ENCODE results near the gene AUTS2. TPM values are rescaled to one million over a fixed set of nuclear protein-coding genes. Genes with fewer than 3 reads are reported as not detected.
"Not testable (repeated sequence)": the region's sequence is repeated elsewhere in the genome, so short reads cannot be mapped to it uniquely, and the experiment has no call there.

The AUTS2 gene
- total and polyA plus RNA-seq, 2 experiments from 2014 or later, result 3.0 to 4.4 TPM

DNA sequence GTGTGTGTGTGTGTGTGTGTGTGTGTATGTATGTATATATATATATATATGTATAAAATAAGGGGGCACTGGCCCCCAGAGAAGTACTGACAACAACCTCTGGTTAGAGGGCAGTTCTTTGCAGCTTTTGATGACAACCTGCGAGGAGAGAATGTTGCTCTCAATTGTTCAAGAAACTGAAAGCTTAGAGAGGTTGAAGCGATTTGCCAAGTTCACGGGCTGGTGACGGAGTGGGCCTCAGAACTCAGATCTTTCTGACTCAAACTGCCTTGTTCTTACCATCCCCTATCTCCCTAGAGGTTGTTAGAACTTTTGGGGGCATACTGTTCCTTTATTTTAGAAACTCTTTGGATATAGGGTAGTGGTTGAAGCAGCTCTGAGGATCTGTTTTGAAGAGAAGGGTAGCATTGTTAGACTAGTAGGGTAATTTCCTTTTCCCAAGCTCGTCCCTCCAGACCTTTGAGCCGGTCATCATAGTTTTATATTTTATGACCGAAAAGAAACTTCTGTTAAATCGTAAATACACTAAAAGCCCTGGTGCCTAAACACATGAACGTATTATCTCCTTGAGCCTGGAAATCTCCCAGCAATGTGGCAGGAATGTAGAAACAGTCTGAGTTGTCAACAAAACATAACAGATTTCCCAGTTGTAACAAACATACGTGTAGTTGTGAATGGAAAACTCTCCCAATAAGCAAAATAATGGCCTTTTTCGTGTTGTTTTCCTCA lies 992.0 kb downstream of the AUTS2 start:
- in situ Hi-C loops (cut with MboI), result no loop called here
- Histone ChIP-seq H3K4me1 (ENCODE audit: insufficient read depth) (0 out of 2 replicates have a peak, but pooled peaks cover 8% of the 10 kb centered on the region), H2AFZ (no peak overlapping the region), H3K9me2 (ENCODE audit: insufficient read depth) (no peaks in the 10 kb centered on the region), H3K9ac (no peak overlapping the region), H3K4me3 (no peak overlapping the region), H3K4me2 (ENCODE audit: unreplicated experiment) (no peak overlapping the region), H3K9me3 (ENCODE audit: low read depth) (no peaks in the 10 kb centered on the region), H3K27me3 (replicated peaks; ENCODE audit: insufficient read depth) (no peaks in the 10 kb centered on the region), H3F3A (ENCODE audit: insufficient read depth) (peaks cover 3% of the 10 kb centered on the region; the same call in 1 of the 2 replicates), H3K36me3 (ENCODE audit: low read depth) (no peaks in the 10 kb centered on the region), H3K79me2 (ENCODE audit: insufficient read depth) (no peaks in the 10 kb centered on the region), H4K20me1 (ENCODE audit: insufficient read depth) (no peaks in the 10 kb centered on the region), H3K27ac (no peak overlapping the region)
- DNase-seq, result no peak
- TF ChIP-seq EZH2 (IDR thresholded peaks at IDR 0.05; ENCODE audit: insufficient read depth, poor library complexity, severe bottlenecking), result no peak
- no peak for TF ChIP-seq EZH2phosphoT487 (IDR thresholded peaks at IDR 0.05; ENCODE audit: insufficient read depth, low read depth)
- 76 to 80% methylated on average over 11 of the region's 11 CpGs for WGBS, 2 experiments (ENCODE audit: low coverage in 1 of 2, low lambda C conversion rate in 2 of 2, missing lambda C conversion rate in 2 of 2)

DNA sequence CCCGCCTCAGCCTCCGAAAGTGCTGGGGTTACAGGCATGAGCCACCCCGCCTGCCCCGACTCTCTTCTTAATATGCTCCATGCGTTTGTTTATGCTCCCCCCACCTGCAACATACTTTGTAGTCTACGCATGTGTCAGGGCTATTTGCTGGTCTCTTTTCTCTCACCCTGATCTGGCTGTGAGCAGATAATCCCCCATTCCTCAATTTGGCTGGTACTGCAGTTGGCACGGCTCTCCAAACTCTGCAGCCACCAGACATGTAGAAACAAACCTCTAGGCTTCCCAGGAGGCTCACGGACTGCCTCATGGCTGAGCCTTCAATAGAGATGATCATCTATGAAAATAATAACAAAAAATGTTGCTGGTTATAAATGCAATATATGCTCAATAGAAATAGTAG lies 993.4 kb downstream of the AUTS2 start:
- no peak for DNase-seq
- 88 to 92% methylated on average over 8 of the region's 8 CpGs for WGBS, 2 experiments (ENCODE audit: low coverage in 1 of 2, low lambda C conversion rate in 2 of 2, missing lambda C conversion rate in 2 of 2)
- Histone ChIP-seq H3K9ac (no peak overlapping the region), H3K36me3 (ENCODE audit: low read depth) (no peaks in the 10 kb centered on the region), H3F3A (ENCODE audit: insufficient read depth) (peaks cover 3% of the 10 kb centered on the region; the same call in 1 of the 2 replicates), H3K27ac (no peak overlapping the region), H2AFZ (no peak overlapping the region), H4K20me1 (ENCODE audit: insufficient read depth) (no peaks in the 10 kb centered on the region), H3K4me1 (ENCODE audit: insufficient read depth) (0 out of 2 replicates have a peak, but pooled peaks cover 8% of the 10 kb centered on the region), H3K27me3 (replicated peaks; ENCODE audit: insufficient read depth) (0 out of 2 replicates have a peak, but pooled peaks cover 4% of the 10 kb centered on the region), H3K9me3 (ENCODE audit: low read depth) (no peaks in the 10 kb centered on the region), H3K4me2 (ENCODE audit: unreplicated experiment) (no peak overlapping the region), H3K79me2 (ENCODE audit: insufficient read depth) (no peaks in the 10 kb centered on the region), H3K9me2 (ENCODE audit: insufficient read depth) (no peaks in the 10 kb centered on the region), H3K4me3 (no peak overlapping the region)
- in situ Hi-C loops (cut with MboI), result no loop called here
- TF ChIP-seq EZH2phosphoT487 (IDR thresholded peaks at IDR 0.05; ENCODE audit: insufficient read depth, low read depth) (no peak), EZH2 (IDR thresholded peaks at IDR 0.05; ENCODE audit: insufficient read depth, poor library complexity, severe bottlenecking) (no peak)

DNA sequence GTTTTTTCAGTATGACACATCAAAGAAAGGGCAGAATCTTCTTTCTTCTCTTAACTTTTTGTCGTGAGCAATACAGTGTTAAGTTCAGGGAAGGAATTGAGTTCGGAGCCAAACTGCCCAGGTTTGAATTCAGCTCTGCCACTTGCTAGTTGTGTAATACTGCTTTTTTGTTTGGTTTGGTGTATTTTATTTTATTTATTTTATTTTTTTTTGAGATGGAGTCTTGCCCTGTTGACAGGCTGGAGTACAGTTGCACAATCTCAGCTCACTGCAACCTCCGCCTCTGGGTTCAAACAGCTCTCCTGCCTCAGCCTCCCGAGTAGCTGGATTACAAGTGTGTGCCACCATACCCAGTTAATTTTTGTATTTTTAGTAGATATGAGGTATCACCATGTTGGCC lies 993.9 kb downstream of the AUTS2 start:
- Histone ChIP-seq H3K79me2 (ENCODE audit: insufficient read depth) (no peaks in the 10 kb centered on the region), H4K20me1 (ENCODE audit: insufficient read depth) (no peaks in the 10 kb centered on the region), H3K9me3 (ENCODE audit: low read depth) (no peaks in the 10 kb centered on the region), H3K4me3 (no peak overlapping the region), H3K36me3 (ENCODE audit: low read depth) (no peaks in the 10 kb centered on the region), H2AFZ (no peak overlapping the region), H3K4me1 (ENCODE audit: insufficient read depth) (0 out of 2 replicates have a peak, but pooled peaks cover 2% of the 10 kb centered on the region), H3K4me2 (ENCODE audit: unreplicated experiment) (no peak overlapping the region), H3K9me2 (ENCODE audit: insufficient read depth) (no peaks in the 10 kb centered on the region), H3K27me3 (replicated peaks; ENCODE audit: insufficient read depth) (peaks cover 10% of the 10 kb centered on the region; the same call in 1 of the 2 replicates), H3K9ac (no peak overlapping the region), H3F3A (ENCODE audit: insufficient read depth) (no peaks in the 10 kb centered on the region), H3K27ac (no peak overlapping the region)
- no peak for TF ChIP-seq EZH2phosphoT487 (IDR thresholded peaks at IDR 0.05; ENCODE audit: insufficient read depth, low read depth)
- no peak for TF ChIP-seq EZH2 (IDR thresholded peaks at IDR 0.05; ENCODE audit: insufficient read depth, poor library complexity, severe bottlenecking)
- 86 to 87% methylated on average over 4 of the region's 4 CpGs for WGBS, 2 experiments (ENCODE audit: low coverage in 1 of 2, low lambda C conversion rate in 2 of 2, missing lambda C conversion rate in 2 of 2)
- in situ Hi-C loops (cut with MboI), result no loop called here
- no peak for DNase-seq

DNA sequence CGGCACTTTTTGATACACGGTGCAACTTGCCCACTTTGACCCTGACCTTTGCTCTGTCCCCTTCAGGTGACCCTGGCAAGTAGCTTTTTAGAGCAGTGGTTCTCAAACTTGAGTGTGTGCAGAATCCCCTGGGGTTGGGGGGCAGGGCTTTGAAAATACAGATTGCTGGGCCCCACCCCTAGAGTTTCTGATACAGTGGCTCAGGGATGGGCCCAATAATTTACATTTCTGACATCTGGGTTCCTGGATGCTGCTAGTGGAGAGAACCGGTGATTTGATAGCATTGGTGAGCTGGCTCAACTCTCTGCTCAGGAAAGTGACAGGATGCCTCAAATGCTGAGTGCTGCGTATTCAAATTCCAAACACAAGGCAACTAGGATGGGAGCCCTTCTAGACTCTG lies 995.9 kb downstream of the AUTS2 start:
- DNase-seq, result no peak
- no peak for TF ChIP-seq EZH2 (IDR thresholded peaks at IDR 0.05; ENCODE audit: insufficient read depth, poor library complexity, severe bottlenecking)
- no peak for TF ChIP-seq EZH2phosphoT487 (IDR thresholded peaks at IDR 0.05; ENCODE audit: insufficient read depth, low read depth)
- Histone ChIP-seq H3K27me3 (replicated peaks; ENCODE audit: insufficient read depth) (peaks cover 16% of the 10 kb centered on the region; the same call in 1 of the 2 replicates), H3K9me3 (ENCODE audit: low read depth) (no peaks in the 10 kb centered on the region), H3K9me2 (ENCODE audit: insufficient read depth) (no peaks in the 10 kb centered on the region), H3F3A (ENCODE audit: insufficient read depth) (no peaks in the 10 kb centered on the region), H3K27ac (no peak overlapping the region), H3K79me2 (ENCODE audit: insufficient read depth) (no peaks in the 10 kb centered on the region), H3K4me1 (ENCODE audit: insufficient read depth) (no peaks in the 10 kb centered on the region), H2AFZ (no peak overlapping the region), H3K4me2 (ENCODE audit: unreplicated experiment) (no peak overlapping the region), H4K20me1 (ENCODE audit: insufficient read depth) (no peaks in the 10 kb centered on the region), H3K9ac (no peak overlapping the region), H3K4me3 (no peak overlapping the region), H3K36me3 (ENCODE audit: low read depth) (no peaks in the 10 kb centered on the region)
- in situ Hi-C loops (cut with MboI), result no loop called here
- 93 to 99% methylated on average over 4 of the region's 4 CpGs for WGBS, 2 experiments (ENCODE audit: low coverage in 1 of 2, low lambda C conversion rate in 2 of 2, missing lambda C conversion rate in 2 of 2)

DNA sequence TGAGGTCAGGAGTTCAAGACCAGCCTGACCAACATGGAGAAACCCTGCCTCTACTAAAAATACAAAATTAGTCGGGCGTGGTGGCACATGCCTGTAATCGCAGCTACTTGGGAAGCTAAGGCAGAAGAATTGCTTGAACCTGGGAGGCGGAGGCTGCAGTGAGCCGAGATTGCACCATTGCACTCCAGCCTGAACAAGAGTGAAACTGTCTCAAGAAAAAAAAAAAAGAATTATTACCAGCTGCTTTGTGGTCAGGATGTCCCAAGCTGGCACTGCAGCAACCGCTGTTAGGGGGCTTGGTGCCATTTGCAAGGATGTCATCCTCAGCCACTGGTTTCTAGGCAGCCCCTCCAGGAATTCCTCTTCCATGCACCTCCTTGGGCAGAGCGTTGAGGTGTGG lies 996.6 kb downstream of the AUTS2 start:
- DNase-seq; H3K36me3 ChIP-seq (ENCODE audit: low read depth); in situ Hi-C loops (cut with MboI); H3K9ac ChIP-seq; H3K27ac ChIP-seq; H3K4me2 ChIP-seq (ENCODE audit: unreplicated experiment); H3K9me2 ChIP-seq (ENCODE audit: insufficient read depth); H3K4me1 ChIP-seq (ENCODE audit: insufficient read depth); H4K20me1 ChIP-seq (ENCODE audit: insufficient read depth); H3K9me3 ChIP-seq (ENCODE audit: low read depth); H3K79me2 ChIP-seq (ENCODE audit: insufficient read depth); H3F3A ChIP-seq (ENCODE audit: insufficient read depth); H3K4me3 ChIP-seq; H2AFZ ChIP-seq: not testable (repeated sequence)
- H3K27me3 ChIP-seq (replicated peaks; ENCODE audit: insufficient read depth), result peaks cover 16% of the 10 kb centered on the region; the same call in 1 of the 2 replicates
- WGBS, 2 experiments (ENCODE audit: low coverage in 1 of 2, low lambda C conversion rate in 2 of 2, missing lambda C conversion rate in 2 of 2), result 88 to 92% methylated on average over 7 of the region's 7 CpGs

Measured in GM23248 (cell line).